ENCODE measurements around the gene PNPLA7.

PNPLA7 gene

GRCh38 chr9:137436761-137437600 lies 113.2 kb downstream of the PNPLA7 start:
- DNase-seq (ENCODE audit: low read depth, low spot score): no peak

GRCh38 chr9:137435980-137436760 lies 114.0 kb downstream of the PNPLA7 start:
- DNase-seq (ENCODE audit: low read depth, low spot score): no peak

- no peak for DNase-seq (ENCODE audit: low read depth, low spot score)
Observed at GRCh38 chr9:137435381-137435891, 114.8 kb downstream of the PNPLA7 start.

GRCh38 chr9:137434498-137435380 lies 115.5 kb downstream of the PNPLA7 start:
- DNase-seq (ENCODE audit: low read depth, low spot score): no peak

- DNase-seq (ENCODE audit: low read depth, low spot score): no peak
Observed at GRCh38 chr9:137433916-137434431, 116.2 kb downstream of the PNPLA7 start.

GRCh38 chr9:137433349-137433915 lies 116.8 kb downstream of the PNPLA7 start:
- no peak for DNase-seq (ENCODE audit: low read depth, low spot score)

GRCh38 chr9:137432687-137433348 lies 117.4 kb downstream of the PNPLA7 start:
- DNase-seq (ENCODE audit: low read depth, low spot score): no peak

- no peak for DNase-seq (ENCODE audit: low read depth, low spot score)
Observed at GRCh38 chr9:137431416-137431931, 118.7 kb downstream of the PNPLA7 start.

- no peak for DNase-seq (ENCODE audit: low read depth, low spot score)
Observed at GRCh38 chr9:137430723-137431415, 119.3 kb downstream of the PNPLA7 start.

GRCh38 chr9:137429974-137430722 lies 120.1 kb downstream of the PNPLA7 start:
- DNase-seq (ENCODE audit: low read depth, low spot score): no peak

- no peak for DNase-seq (ENCODE audit: low read depth, low spot score)
Observed at GRCh38 chr9:137429546-137429890, 120.7 kb downstream of the PNPLA7 start.

- no peak for DNase-seq (ENCODE audit: low read depth, low spot score)
Observed at GRCh38 chr9:137428841-137429545, 121.2 kb downstream of the PNPLA7 start.

GRCh38 chr9:137428311-137428630 lies 121.9 kb downstream of the PNPLA7 start:
- no peak for DNase-seq (ENCODE audit: low read depth, low spot score)

- DNase-seq (ENCODE audit: low read depth, low spot score): no peak
Observed at GRCh38 chr9:137427454-137428310, 122.5 kb downstream of the PNPLA7 start.

GRCh38 chr9:137426018-137426681 lies 124.1 kb downstream of the PNPLA7 start:
- no peak for DNase-seq (ENCODE audit: low read depth, low spot score)

GRCh38 chr9:137423514-137424291 lies 126.5 kb downstream of the PNPLA7 start:
- DNase-seq (ENCODE audit: low read depth, low spot score): no peak

Data from brain pericyte (primary cell).